ENCODE data around the gene EIF6. TPM values are rescaled to one million over a fixed set of nuclear protein-coding genes. Genes with fewer than 3 reads are reported as not detected.

Gene EIF6
- total and polyA plus RNA-seq, 2 donors (not counting 1 experiment from before 2014, with no cell fraction given), result 74.1 to 81.2 TPM

- CTCF ChIA-PET, result interaction anchor here (0.8 to 5.3 kb wide), 3 partner anchors 14 to 35 kb away, joined by 3 to 20 read pairs (median 3); no protein-coding TSS in a partner anchor
These were observed 5.8 kb upstream of the EIF6 start for GRCh38 chr20:35290186-35290886.

More at GRCh38 chr20:35290186-35290886, 5.8 kb upstream of the EIF6 start:
- Histone ChIP-seq H2AFZ (ENCODE audit: insufficient read depth, low read depth, low read length, poor library complexity, severe bottlenecking) (no peak overlapping the region), H3K36me3 (replicated peaks in 1 of 2; ENCODE audit: control extremely low read depth in 1 of 2, control insufficient read depth in 1 of 2, extremely low read depth in 1 of 2, insufficient read depth in 2 of 2, low read length in 1 of 2) (no peaks in the 10 kb centered on the region), H3K27me3 (replicated peaks in 1 of 4; ENCODE audit: control extremely low read depth in 1 of 4, control insufficient read depth in 3 of 4, insufficient read depth in 4 of 4, low read length in 3 of 4) (peaks cover 0 to 6% (median 3%) of the 10 kb centered on the region in 4 experiments), H3K9me3 (ENCODE audit: control extremely low read depth in 1 of 3, control insufficient read depth in 2 of 3, insufficient read depth in 1 of 3, low read length in 2 of 3) (no peaks in the 10 kb centered on the region), H3K9ac (ENCODE audit: low read length) (no peak overlapping the region), H3K4me3 (ENCODE audit: control extremely low read depth in 1 of 5, extremely low read depth in 1 of 5, insufficient read depth in 1 of 5, low read depth in 2 of 5, low read length in 4 of 5) (no peak overlapping the region), H4K20me1 (ENCODE audit: control insufficient read depth, insufficient read depth, low read length, poor library complexity, severe bottlenecking) (no peaks in the 10 kb centered on the region), H3K79me2 (ENCODE audit: control insufficient read depth, insufficient read depth, low read length) (no peaks in the 10 kb centered on the region), H3K4me2 (replicated peaks; ENCODE audit: low read depth, low read length, poor library complexity, severe bottlenecking) (no peak overlapping the region), H3K4me1 (ENCODE audit: control insufficient read depth in 2 of 2, insufficient read depth in 2 of 2, low read length in 2 of 2) (no peaks in the 10 kb centered on the region), H3K27ac (ENCODE audit: low read length in 2 of 2) (no peak overlapping the region)
- H3K27ac Mint-ChIP-seq, result no peak overlapping the region
- DNase-seq (no peak), ATAC-seq (ENCODE audit: low read depth) (no peak)
- no peak overlapping the region for H3K4me3 Mint-ChIP-seq
- no peaks in the 10 kb centered on the region for H3K9me3 Mint-ChIP-seq (ENCODE audit: insufficient read depth)
- intact Hi-C loops (cut with micrococcal nuclease), result no loop called here
- H3K27me3 Mint-ChIP-seq, result peaks cover 18% of the 10 kb centered on the region
- H3K4me1 Mint-ChIP-seq, result peaks cover 7% of the 10 kb centered on the region
- POLR2A ChIA-PET, result no interaction called here
- WGBS (ENCODE audit: insufficient coverage), result 87% methylated on average over 5 of the region's 7 CpGs
- TF ChIP-seq EZH2 (IDR thresholded peaks at IDR 0.05; ENCODE audit: borderline replicate concordance, insufficient read depth, low read depth, low read length, poor library complexity, severe bottlenecking), result no peak
- no peak for TF ChIP-seq CTCF (IDR thresholded peaks at IDR 0.05)

All from B cell (primary cell).